Measurements from ENCODE around the gene TMEM18. TPM values are rescaled to one million over a fixed set of nuclear protein-coding genes. Genes with fewer than 3 reads are reported as not detected.

The TMEM18 gene
- total RNA-seq, 4 donors from 2014 or later: 15.1 to 20.5 (median 17.1) TPM

DNA sequence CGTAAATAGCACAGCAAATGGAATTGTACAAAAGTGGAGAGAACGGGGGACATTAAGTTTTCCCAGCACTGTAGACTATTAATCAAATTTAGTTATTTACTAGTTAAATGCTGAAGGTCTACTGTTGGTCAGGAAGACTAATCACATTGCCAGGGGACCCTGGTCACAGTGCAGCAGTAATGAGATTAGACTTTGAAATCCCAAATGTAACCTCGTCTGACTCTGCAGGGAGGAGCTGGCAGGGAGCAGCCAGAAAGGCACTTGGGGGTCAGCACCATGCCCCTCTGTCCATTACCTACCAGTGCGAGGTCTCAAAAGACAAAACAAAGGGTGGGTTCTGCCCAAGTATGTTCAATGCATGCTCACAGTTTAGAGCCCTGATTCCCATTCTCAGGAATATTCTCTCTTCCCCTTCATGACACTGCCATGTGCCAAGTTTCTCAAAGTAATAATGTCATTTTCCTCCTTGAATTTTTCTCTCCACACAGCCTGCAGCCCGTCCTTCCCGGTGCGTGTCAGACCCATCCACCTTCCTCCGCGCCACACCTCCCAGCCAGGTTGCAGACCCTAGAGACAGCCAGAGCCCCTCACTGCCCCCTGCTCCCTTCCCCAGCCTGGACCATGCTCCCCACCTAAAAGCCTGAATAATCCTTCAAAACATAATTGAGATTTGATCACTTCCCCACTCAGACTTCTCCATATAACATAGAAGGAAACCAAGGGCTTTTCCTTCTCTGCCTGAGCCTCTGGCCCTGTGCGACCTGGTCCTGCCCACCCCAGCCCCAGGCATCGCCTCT is 52.5 kb downstream of the TMEM18 start:
- whole genome bisulfite sequencing, 2 donors: 80 to 82% methylated on average over 11 of the region's 11 CpGs
- intact Hi-C loops (cut with DNase I; ENCODE audit: low total_unique reads): no loop called here
- peak in 1 of 2 donors; percentile 54 for DNase-seq (ENCODE audit: low spot score in 2 of 2)

GRCh38 chr2:624096-624495 is 53.1 kb downstream of the TMEM18 start:
- TF ChIP-seq POLR2A (IDR thresholded peaks at IDR 0.05) (no peak), CTCF (IDR thresholded peaks at IDR 0.05) (no peak)
- 80 to 81% methylated on average over 9 to 10 of the region's 10 CpGs for WGBS, 2 donors
- H3K4me3 ChIP-seq (ENCODE audit: low read depth, poor library complexity, severe bottlenecking): no peak overlapping the region
- intact Hi-C loops (cut with DNase I; ENCODE audit: low total_unique reads): no loop called here
- DNase-seq (ENCODE audit: low spot score in 2 of 2): peak in 1 of 2 donors; percentile 50

More for the DNA sequence above, 52.5 kb downstream of the TMEM18 start:
- TF ChIP-seq CTCF (IDR thresholded peaks at IDR 0.05) (no peak), POLR2A (IDR thresholded peaks at IDR 0.05) (no peak)
- H3K4me3 ChIP-seq (ENCODE audit: low read depth, poor library complexity, severe bottlenecking): no peak overlapping the region

DNA sequence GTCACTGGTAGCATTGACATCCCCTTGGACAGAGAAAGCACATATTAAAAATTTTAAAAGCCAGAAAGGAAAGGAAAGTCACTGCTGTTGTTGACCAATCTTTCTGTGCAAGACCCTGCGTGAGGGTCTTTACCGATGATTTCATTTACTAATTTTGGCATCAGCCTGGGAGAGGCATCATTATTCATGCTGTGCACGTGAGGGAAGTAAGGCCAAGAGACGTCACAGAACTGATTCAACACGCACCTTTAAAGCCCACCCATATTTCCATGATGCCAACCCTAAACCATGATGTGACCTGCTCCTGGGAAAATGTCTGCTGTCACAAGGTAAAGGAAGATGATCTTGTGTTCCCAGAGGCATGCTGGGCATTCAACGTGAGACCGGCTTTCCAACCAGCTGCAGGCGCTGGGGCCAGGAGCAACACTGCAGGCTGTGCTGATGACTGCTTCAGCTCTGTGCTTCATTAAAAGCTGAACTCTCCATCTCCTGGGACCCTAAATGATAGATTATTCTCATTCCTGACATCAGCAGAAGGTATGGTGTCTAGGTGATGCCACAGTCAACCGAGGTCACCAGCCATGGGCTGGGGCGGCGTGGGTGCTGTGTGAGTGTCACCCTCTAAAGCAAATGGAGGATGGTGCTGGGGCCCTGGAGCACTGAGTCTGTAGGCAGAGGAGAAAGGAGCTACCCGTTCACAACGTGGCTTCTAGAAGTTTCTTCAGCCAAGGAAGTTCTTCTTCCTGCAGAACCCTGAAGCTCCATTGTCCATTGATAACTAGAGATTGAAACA is 53.9 kb downstream of the TMEM18 start:
- H3K4me3 ChIP-seq (ENCODE audit: low read depth, poor library complexity, severe bottlenecking): no peak overlapping the region
- TF ChIP-seq CTCF (IDR thresholded peaks at IDR 0.05): no peak
- TF ChIP-seq POLR2A (IDR thresholded peaks at IDR 0.05): no peak
- WGBS, 2 donors: 84 to 91% methylated on average over 13 of the region's 13 CpGs
- intact Hi-C loops (cut with DNase I; ENCODE audit: low total_unique reads): no loop called here
- DNase-seq (ENCODE audit: low spot score in 2 of 2): peak in 1 of 2 donors; percentile 39

DNA sequence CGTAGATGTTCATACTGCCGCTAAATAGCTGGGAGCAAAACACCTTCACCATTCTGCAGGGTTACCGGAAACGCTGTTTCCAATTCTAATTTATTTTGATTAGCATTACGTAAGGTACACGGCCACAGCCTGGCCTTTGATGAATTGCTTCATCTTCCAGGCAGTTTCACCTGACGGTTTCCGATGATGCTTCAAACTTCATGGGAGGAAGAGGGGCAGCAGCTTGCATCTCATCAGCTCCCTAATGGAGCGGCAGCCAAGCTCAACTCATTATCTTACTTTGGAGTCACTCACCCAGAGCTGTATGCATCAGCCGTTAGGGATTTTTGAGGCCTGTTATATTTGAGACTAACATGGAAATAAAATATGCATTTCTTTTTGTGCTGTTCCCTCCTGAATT is 54.8 kb downstream of the TMEM18 start:
- WGBS, 2 donors: 81 to 83% methylated on average over 10 of the region's 10 CpGs
- no peak overlapping the region for H3K4me3 ChIP-seq (ENCODE audit: low read depth, poor library complexity, severe bottlenecking)
- DNase-seq (ENCODE audit: low spot score in 2 of 2): peak in 1 of 2 donors; percentile 25
- intact Hi-C loops (cut with DNase I; ENCODE audit: low total_unique reads): no loop called here
- TF ChIP-seq POLR2A (IDR thresholded peaks at IDR 0.05): no peak
- no peak for TF ChIP-seq CTCF (IDR thresholded peaks at IDR 0.05)

DNA sequence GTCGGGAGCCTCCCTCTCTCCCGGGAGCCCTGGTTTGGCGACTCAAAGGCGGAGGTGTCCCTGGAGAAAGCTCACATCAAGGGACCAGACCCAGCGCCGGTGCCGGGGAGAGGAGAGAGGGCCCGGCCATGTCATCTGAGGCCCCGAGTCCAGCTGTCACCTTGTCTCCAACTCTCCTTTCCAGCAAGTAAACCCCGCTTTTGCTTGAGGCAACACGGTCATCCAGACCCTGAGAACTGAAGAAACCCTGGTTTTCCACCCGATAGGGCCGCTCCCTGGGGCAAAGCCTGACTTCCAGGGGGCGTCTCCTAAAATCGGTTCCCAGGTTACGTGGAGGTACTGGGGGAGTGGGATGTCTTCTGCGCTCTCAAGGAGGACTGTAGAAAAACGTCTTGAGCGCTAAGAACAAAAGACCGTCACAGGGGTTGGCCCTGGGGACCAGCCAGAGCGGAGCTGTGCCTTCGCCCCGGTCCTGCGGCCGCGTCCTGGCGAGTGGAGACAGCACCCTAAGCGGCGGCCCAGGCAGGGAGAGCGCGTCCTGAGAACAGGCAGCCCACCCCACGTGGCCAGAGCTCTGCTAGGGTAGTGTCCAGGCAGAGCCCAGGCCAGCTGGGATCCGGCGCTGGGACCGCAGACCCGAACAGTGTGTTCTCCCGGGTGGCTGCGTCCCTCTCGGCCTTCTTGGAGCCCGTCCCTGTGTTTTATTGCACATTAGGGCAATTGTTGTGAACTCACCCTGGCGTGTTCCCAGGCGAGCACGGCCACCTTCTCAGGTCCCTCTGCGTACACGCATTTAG is 55.7 kb downstream of the TMEM18 start:
- intact Hi-C loops (cut with DNase I; ENCODE audit: low total_unique reads): no loop called here
- TF ChIP-seq CTCF (IDR thresholded peaks at IDR 0.05) (no peak), POLR2A (IDR thresholded peaks at IDR 0.05) (no peak)
- DNase-seq (ENCODE audit: low spot score in 2 of 2): peak in 1 of 2 donors; percentile 76
- 94 to 96% methylated on average over 45 of the region's 45 CpGs for WGBS, 2 donors
- no peak overlapping the region for H3K4me3 ChIP-seq (ENCODE audit: low read depth, poor library complexity, severe bottlenecking)

All from lower leg skin (tissue), 4 donors.